Osteoblast (primary cell): ENCODE data around the gene C9orf78. TPM values are rescaled to one million over a fixed set of nuclear protein-coding genes. Genes with fewer than 3 reads are reported as not detected.

Source experiments
- DNase-seq: peaks from one replicate; pipeline ENCODE4 v3.0.0; 2011; ENCODE audit warnings: low spot score, mixed read lengths; ENCODE audit not compliant: insufficient read length; ENCODE audit errors: missing footprints
- H2AFZ ChIP-seq: 2 replicates; pipeline ENCODE4 v1.6.0; 2011; ENCODE audit warnings: mild to moderate bottlenecking, low read length
- H3K27ac ChIP-seq: 2 replicates; pipeline ENCODE4 v1.5.1; 2011; ENCODE audit warnings: mild to moderate bottlenecking, low read depth, low read length, moderate library complexity
- H3K27me3 ChIP-seq: 2 replicates; pipeline ENCODE4 v1.6.0; 2012; ENCODE audit warnings: mild to moderate bottlenecking, control low read depth, inconsistent platforms, low read length, moderate library complexity; ENCODE audit not compliant: insufficient read depth
- H3K36me3 ChIP-seq: 2 replicates; pipeline ENCODE4 v1.5.1; 2011; ENCODE audit warnings: mild to moderate bottlenecking, low read length, control low read depth, moderate library complexity; ENCODE audit not compliant: insufficient read depth
- H3K4me1 ChIP-seq: 2 replicates; pipeline ENCODE4 v1.5.1; 2011; ENCODE audit warnings: mild to moderate bottlenecking, low read length, control low read depth, moderate library complexity; ENCODE audit not compliant: insufficient read depth
- H3K4me2 ChIP-seq: 2 replicates; pipeline ENCODE4 v1.6.0; 2011; ENCODE audit warnings: mild to moderate bottlenecking, low read length; ENCODE audit not compliant: insufficient read depth
- H3K4me3 ChIP-seq: fragments of 200-600 bp; sonication (generic); 3 replicates; pipeline ENCODE4 v1.5.1; 2012; ENCODE audit warnings: mild to moderate bottlenecking, low read length, inconsistent platforms; ENCODE audit not compliant: insufficient read depth
- H3K79me2 ChIP-seq: 2 replicates; pipeline ENCODE4 v1.6.0; 2012; ENCODE audit warnings: mild to moderate bottlenecking, low read length, control low read depth, inconsistent platforms; ENCODE audit not compliant: insufficient read depth
- H3K9me3 ChIP-seq: 2 replicates; pipeline ENCODE4 v1.5.1; 2011; ENCODE audit warnings: low read depth, low read length, control low read depth
- H4K20me1 ChIP-seq: 2 replicates; pipeline ENCODE4 v1.6.0; 2012; ENCODE audit warnings: mild to moderate bottlenecking, low read length, control low read depth; ENCODE audit not compliant: insufficient read depth
- total RNA-seq: library from RNA; depleted of rRNA; stranded (reverse); fragments of >200 nt; gene quantifications from 2 replicates; pipeline ENCODE4 v1.2.3, GENCODE V29; 2012
- TF ChIP-seq, protein P1 (sequence below): IDR thresholded peaks from 2 replicates; pipeline ENCODE4 v1.5.1; 2011; ENCODE audit warnings: mild to moderate bottlenecking, low read depth, low read length, moderate library complexity; ENCODE audit errors: extremely low read depth

The C9orf78 gene
- total RNA-seq, 1 donor = 30.8 TPM

DNA sequence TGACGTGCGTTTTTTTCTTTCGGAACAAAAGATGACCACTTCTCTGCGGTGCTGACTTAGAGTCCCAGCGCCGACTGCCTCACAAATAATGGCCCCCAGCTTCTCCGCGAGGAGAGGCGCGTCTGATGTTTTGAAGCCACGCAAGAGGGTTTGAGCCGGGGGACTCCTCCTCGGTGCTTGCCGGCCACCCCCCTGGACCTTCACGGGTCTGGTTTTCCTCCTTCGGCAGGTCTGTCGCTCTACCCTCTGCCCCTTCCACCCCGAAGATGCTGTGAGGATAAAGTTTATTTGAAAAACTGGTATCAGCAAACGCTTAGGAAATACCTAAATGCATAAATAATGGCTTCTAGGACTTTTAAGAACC is 767 bp upstream of the C9orf78 start:
- Histone ChIP-seq H3K27me3 (no peaks in the 10 kb centered on the region), H4K20me1 (peaks cover 16% of the 10 kb centered on the region), H3K79me2 (peaks cover 58% of the 10 kb centered on the region), H3K36me3 (peaks cover 27% of the 10 kb centered on the region), H3K27ac (peak overlapping the region; percentile 72), H3K4me3 (peak overlapping the region; percentile 98), H2AFZ (peak overlapping the region; percentile 85), H3K9me3 (no peaks in the 10 kb centered on the region), H3K4me1 (peaks cover 42% of the 10 kb centered on the region), H3K4me2 (peak overlapping the region; percentile 97)
- TF ChIP-seq, protein P1, sequence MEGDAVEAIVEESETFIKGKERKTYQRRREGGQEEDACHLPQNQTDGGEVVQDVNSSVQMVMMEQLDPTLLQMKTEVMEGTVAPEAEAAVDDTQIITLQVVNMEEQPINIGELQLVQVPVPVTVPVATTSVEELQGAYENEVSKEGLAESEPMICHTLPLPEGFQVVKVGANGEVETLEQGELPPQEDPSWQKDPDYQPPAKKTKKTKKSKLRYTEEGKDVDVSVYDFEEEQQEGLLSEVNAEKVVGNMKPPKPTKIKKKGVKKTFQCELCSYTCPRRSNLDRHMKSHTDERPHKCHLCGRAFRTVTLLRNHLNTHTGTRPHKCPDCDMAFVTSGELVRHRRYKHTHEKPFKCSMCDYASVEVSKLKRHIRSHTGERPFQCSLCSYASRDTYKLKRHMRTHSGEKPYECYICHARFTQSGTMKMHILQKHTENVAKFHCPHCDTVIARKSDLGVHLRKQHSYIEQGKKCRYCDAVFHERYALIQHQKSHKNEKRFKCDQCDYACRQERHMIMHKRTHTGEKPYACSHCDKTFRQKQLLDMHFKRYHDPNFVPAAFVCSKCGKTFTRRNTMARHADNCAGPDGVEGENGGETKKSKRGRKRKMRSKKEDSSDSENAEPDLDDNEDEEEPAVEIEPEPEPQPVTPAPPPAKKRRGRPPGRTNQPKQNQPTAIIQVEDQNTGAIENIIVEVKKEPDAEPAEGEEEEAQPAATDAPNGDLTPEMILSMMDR = no peak
- no peak for DNase-seq

DNA sequence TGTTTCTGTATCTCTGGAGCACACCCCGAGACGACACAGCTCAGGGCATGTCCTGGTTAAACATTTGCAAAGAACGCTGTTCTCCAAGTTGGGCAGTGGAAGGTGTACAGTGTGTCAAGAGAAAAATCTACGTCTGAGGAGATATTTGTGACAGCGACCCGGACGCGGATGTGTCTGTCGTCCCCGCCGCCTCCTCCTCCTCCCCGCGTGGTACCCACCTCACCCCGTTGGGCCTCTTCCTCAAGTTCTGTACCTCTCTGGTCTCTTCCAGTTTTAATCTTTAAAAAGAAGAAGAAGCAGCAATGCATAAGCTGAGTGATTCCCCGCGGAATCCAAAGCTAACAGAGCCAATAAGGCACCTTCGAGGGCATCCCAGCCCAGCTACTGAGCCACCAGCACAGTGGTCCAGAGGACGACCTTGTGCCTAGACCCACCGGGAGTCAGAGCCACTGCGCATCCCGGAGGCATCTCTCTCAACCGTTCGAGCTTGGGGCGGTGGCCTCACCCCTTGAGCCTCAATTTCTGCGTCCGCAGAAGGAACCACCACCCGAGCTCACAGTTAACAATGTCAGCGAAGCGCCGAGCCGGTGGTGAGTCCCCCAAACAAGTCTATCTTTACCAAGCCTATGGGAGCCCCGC is 467 bp downstream of the C9orf78 start:
- H3K36me3 ChIP-seq = peaks cover 40% of the 10 kb centered on the region
- H3K79me2 ChIP-seq = peaks cover 49% of the 10 kb centered on the region
- H3K9me3 ChIP-seq = no peaks in the 10 kb centered on the region
- H2AFZ ChIP-seq = peak overlapping the region; percentile 98
- peak overlapping the region; percentile 98 for H3K4me3 ChIP-seq
- TF ChIP-seq, protein P1 = no peak
- no peaks in the 10 kb centered on the region for H3K27me3 ChIP-seq
- H3K4me2 ChIP-seq = peak overlapping the region; percentile 96
- H3K27ac ChIP-seq = peak overlapping the region; percentile 77
- DNase-seq = peak; percentile 78
- peaks cover 40% of the 10 kb centered on the region for H3K4me1 ChIP-seq
- H4K20me1 ChIP-seq = peaks cover 10% of the 10 kb centered on the region

DNA sequence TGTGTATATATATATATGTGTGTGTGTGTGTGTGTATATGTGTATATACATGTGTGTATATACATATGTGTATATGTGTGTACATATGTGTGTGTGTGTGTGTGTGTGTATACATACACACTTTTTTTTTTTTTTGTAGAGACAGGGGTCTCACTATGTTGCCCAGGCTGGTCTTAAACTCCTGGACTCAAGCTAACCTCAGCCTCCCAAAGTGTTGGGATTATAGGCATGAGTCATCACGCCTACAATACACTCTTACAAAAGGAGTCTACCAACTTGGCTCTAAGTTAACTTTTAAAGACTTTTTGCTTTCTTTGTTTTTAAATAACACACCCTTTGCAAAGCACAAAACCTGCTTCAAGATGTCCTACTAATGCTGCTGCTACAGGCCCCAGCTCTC is 2.1 kb downstream of the C9orf78 start:
- Histone ChIP-seq H4K20me1 (peaks cover 6% of the 10 kb centered on the region), H3K27me3 (no peaks in the 10 kb centered on the region), H3K4me1 (peaks cover 26% of the 10 kb centered on the region), H3K36me3 (peaks cover 54% of the 10 kb centered on the region), H3K4me2 (no peak overlapping the region), H3K79me2 (peaks cover 44% of the 10 kb centered on the region), H3K9me3 (no peaks in the 10 kb centered on the region), H2AFZ (no peak overlapping the region), H3K4me3 (no peak overlapping the region), H3K27ac (no peak overlapping the region)
- DNase-seq = no peak
- TF ChIP-seq, protein P1 = no peak

DNA sequence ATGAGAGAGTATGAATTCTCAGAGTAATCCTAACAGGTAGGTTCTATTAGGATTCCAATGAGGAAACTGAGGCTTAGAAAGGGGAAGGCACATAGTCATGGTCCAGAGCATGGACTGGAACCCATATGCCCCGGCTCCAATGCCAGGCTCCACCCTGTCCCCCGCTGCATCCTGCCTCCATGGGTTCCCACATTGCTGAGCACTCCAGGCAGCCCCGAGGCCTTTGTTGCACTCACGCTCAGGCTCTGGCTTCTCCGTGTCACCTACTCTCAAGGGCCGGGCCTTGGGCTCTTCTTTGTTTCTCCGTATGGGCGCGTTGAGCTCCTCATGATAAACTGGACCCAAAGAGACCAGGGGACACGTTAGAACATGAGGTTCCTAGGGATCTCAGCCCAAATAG is 6.1 kb downstream of the C9orf78 start:
- H4K20me1 ChIP-seq = peaks cover 6% of the 10 kb centered on the region
- no peak overlapping the region for H3K4me3 ChIP-seq
- H2AFZ ChIP-seq = no peak overlapping the region
- H3K27me3 ChIP-seq = no peaks in the 10 kb centered on the region
- H3K9me3 ChIP-seq = no peaks in the 10 kb centered on the region
- TF ChIP-seq, protein P1 = no peak
- no peak overlapping the region for H3K27ac ChIP-seq
- peaks cover 9% of the 10 kb centered on the region for H3K4me1 ChIP-seq
- peaks cover 9% of the 10 kb centered on the region for H3K79me2 ChIP-seq
- no peak overlapping the region for H3K4me2 ChIP-seq
- no peak for DNase-seq
- peaks cover 57% of the 10 kb centered on the region for H3K36me3 ChIP-seq
